Karpas-422 (cell line): ENCODE data around the gene TMEM179. TPM values are rescaled to one million over a fixed set of nuclear protein-coding genes. Genes with fewer than 3 reads are reported as not detected.

Experiments used
- DNase-seq: peaks from one replicate; pipeline ENCODE4 v3.0.0-alpha.2; 2015
- H2AFZ ChIP-seq: fragments of 200-600 bp; sonication (generic); 2 replicates; pipeline ENCODE4 v1.6.1; 2014; ENCODE audit warnings: antibody characterized with exemption, low read length, mixed read lengths
- H3K27ac ChIP-seq: fragments of 200-600 bp; sonication (generic); 2 replicates; pipeline ENCODE4 v1.5.1; 2014; ENCODE audit warnings: mild to moderate bottlenecking, low read length, moderate library complexity
- H3K27me3 ChIP-seq: fragments of 200-600 bp; sonication (generic); 2 replicates; pipeline ENCODE4 v1.6.1; 2014; ENCODE audit warnings: low read length, mixed read lengths
- H3K36me3 ChIP-seq: fragments of 200-600 bp; sonication (generic); 2 replicates; pipeline ENCODE4 v1.6.1; 2014; ENCODE audit warnings: low read length, mixed read lengths; ENCODE audit not compliant: insufficient read depth
- H3K4me1 ChIP-seq: fragments of 200-600 bp; sonication (generic); 2 replicates; pipeline ENCODE4 v1.6.1; 2014; ENCODE audit warnings: mild to moderate bottlenecking, low read length, mixed read lengths
- H3K4me2 ChIP-seq: fragments of 200-600 bp; sonication (generic); 2 replicates; pipeline ENCODE4 v1.6.1; 2014; ENCODE audit warnings: low read length, low read depth, mild to moderate bottlenecking; ENCODE audit not compliant: poor library complexity, severe bottlenecking
- H3K4me3 ChIP-seq: fragments of 200-600 bp; sonication (generic); 2 replicates; pipeline ENCODE4 v1.5.1; 2014; ENCODE audit warnings: mild to moderate bottlenecking, antibody characterized with exemption, low read length, mixed read lengths
- H3K79me2 ChIP-seq: fragments of 200-600 bp; sonication (generic); 2 replicates; pipeline ENCODE4 v1.6.1; 2014; ENCODE audit warnings: mild to moderate bottlenecking, low read length, mixed read lengths
- H3K9ac ChIP-seq: fragments of 200-600 bp; sonication (generic); 2 replicates; pipeline ENCODE4 v1.6.0; 2014; ENCODE audit warnings: low read length
- H3K9me2 ChIP-seq: fragments of 200-600 bp; sonication (generic), shearing (Covaris generic); replicated peaks from 2 replicates; pipeline ENCODE4 v1.6.0; 2014; ENCODE audit warnings: mild to moderate bottlenecking, low read length, moderate library complexity; ENCODE audit not compliant: insufficient read depth
- H3K9me3 ChIP-seq: fragments of 300-700, 200-600 bp; sonication (generic); 2 replicates; pipeline ENCODE4 v1.6.1; 2014; ENCODE audit warnings: low read length, mixed read lengths
- H4K20me1 ChIP-seq: fragments of 200-600 bp; sonication (generic); 2 replicates; pipeline ENCODE4 v1.6.1; 2014; ENCODE audit warnings: mild to moderate bottlenecking, antibody characterized with exemption, low read length, low read depth; ENCODE audit not compliant: insufficient read depth
- total RNA-seq: library from RNA; depleted of rRNA; stranded (reverse); fragments of >200 nt; shearing (Covaris generic); gene quantifications from 2 replicates; pipeline ENCODE4 v1.2.3, GENCODE V29; 2014; ENCODE audit warnings: low replicate concordance

The TMEM179 gene
- total RNA-seq, 1 experiment from 2014 or later = not detected

DNA sequence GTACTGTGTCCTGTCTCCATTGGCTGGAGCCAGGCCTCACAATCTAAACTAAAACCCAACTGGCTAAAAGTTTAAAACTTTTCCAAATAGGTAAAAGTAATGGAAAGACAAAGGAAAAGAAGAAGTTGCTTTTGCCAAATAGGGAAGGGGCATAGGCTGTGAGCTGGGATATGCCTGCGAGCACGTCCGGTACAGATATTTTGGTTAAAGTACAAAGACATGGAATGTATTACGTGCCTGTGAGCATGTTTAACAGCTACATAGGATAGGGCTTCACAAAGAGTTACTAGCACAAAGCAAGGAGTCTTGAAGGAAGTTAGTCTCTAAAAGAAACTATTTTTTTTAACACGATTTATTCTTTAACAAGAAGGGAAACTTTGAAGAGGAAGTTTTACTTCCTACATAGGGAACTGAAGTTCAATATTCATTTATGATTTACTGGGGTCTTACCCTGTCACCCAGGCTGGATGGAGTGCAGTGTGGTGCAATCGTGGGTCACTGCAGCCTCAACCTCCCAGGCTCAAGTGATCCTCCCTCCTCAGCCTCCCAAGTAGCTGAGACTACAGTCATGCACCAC is 43.0 kb upstream of the TMEM179 start:
- H2AFZ ChIP-seq = no peak overlapping the region
- no peak overlapping the region for H3K4me2 ChIP-seq
- H3K9me2 ChIP-seq = no peaks in the 10 kb centered on the region
- no peak for DNase-seq
- no peaks in the 10 kb centered on the region for H3K27me3 ChIP-seq
- no peaks in the 10 kb centered on the region for H4K20me1 ChIP-seq
- no peak overlapping the region for H3K9ac ChIP-seq
- no peaks in the 10 kb centered on the region for H3K36me3 ChIP-seq
- H3K4me1 ChIP-seq = peaks cover 5% of the 10 kb centered on the region
- H3K79me2 ChIP-seq = no peaks in the 10 kb centered on the region
- H3K9me3 ChIP-seq = peaks cover 6% of the 10 kb centered on the region
- no peak overlapping the region for H3K4me3 ChIP-seq
- H3K27ac ChIP-seq = no peak overlapping the region

DNA sequence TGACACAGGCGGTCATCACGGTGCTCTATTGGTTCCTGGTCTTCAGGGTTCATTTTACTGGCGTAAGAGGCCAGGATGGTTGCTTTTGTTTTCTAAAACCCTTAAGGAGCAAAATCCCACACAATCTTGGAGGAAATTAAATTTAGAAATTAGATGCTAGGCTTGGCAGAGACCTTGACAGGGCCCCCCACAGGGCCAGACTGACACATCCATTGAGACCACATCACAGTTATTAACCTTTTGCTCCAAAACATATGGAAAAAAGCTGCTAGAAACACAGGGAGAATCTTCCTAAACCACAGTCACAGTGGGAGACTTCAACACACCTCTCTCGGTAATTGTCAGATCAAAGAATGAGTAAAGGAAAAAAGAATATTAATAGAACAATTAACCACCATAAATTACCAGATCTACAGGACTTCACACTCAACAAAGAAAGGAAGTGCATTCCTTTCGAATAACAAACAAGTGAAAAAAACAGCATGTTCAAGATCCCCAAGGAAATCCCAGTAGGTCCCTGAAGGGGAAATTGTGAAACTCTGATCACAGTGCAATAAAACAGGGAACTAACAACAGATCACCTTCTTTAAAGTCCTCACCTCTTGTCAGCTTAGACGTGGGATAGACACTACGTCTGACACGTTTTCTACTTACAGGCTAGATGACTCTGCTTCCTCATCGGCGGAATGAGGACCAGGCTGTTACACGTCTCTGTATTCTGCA is 40.2 kb upstream of the TMEM179 start:
- no peaks in the 10 kb centered on the region for H3K36me3 ChIP-seq
- no peak overlapping the region for H3K4me2 ChIP-seq
- H4K20me1 ChIP-seq = peaks cover 5% of the 10 kb centered on the region; the same call in 1 of the 2 replicates
- no peaks in the 10 kb centered on the region for H3K9me3 ChIP-seq
- no peak overlapping the region for H3K4me3 ChIP-seq
- no peak overlapping the region for H3K27ac ChIP-seq
- DNase-seq = no peak
- no peaks in the 10 kb centered on the region for H3K27me3 ChIP-seq
- H2AFZ ChIP-seq = no peak overlapping the region
- H3K79me2 ChIP-seq = no peaks in the 10 kb centered on the region
- no peak overlapping the region for H3K9ac ChIP-seq
- peaks cover 3% of the 10 kb centered on the region; the same call in 1 of the 2 replicates for H3K4me1 ChIP-seq
- H3K9me2 ChIP-seq = no peaks in the 10 kb centered on the region

DNA sequence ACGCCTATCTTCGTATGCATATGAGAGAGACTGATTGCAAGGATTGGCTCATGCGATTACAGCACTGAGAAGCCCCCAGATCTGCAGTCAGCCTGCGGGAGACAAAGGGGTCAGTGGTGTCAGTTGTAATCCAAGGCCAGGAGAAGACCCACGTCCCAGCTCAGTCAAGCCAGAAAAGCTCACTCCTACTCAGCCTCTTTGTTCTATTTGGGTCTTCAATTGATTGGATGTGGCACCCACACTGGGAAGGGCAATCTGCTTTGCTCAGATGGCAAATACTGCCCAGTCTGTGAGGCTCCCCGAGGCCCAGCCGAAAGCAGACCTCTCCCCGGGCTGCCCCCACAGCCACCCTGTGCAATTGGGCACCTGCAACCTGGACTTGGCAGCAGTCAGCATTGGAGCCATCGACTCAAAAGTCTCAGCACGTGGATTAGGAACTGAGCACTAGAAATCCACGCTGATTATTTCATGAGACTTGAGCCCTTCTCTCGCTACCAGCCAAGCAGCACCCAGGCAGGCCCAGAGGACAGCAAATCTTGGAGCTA is 39.6 kb upstream of the TMEM179 start:
- no peak overlapping the region for H3K9ac ChIP-seq
- H4K20me1 ChIP-seq = peaks cover 11% of the 10 kb centered on the region
- no peak overlapping the region for H2AFZ ChIP-seq
- H3K79me2 ChIP-seq = no peaks in the 10 kb centered on the region
- no peaks in the 10 kb centered on the region for H3K9me2 ChIP-seq
- no peaks in the 10 kb centered on the region for H3K36me3 ChIP-seq
- H3K9me3 ChIP-seq = no peaks in the 10 kb centered on the region
- H3K27me3 ChIP-seq = no peaks in the 10 kb centered on the region
- peaks cover 3% of the 10 kb centered on the region; the same call in 1 of the 2 replicates for H3K4me1 ChIP-seq
- no peak for DNase-seq
- H3K4me2 ChIP-seq = no peak overlapping the region
- no peak overlapping the region for H3K4me3 ChIP-seq
- H3K27ac ChIP-seq = no peak overlapping the region

DNA sequence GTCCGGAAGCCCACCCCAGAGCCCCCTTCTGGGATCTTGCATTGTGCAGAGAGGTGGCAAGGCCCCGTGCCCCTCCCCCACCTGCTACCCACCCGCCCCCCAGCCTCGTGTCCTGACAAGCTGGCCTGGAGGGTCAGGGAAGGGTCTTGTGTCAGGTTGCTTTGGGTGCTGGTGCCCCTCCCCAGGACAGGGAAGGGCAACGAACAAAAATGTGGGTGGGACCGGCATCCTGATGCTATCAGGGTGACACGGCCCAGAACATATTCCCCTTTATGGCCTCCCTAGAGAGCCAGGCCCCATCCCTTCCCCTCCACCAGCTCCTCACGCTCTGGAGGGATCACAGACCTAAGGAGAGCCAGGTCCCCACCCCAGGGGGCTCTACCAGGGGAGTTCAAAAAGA is 38.7 kb upstream of the TMEM179 start:
- no peak overlapping the region for H2AFZ ChIP-seq
- no peaks in the 10 kb centered on the region for H3K36me3 ChIP-seq
- H4K20me1 ChIP-seq = peaks cover 14% of the 10 kb centered on the region
- H3K27ac ChIP-seq = no peak overlapping the region
- H3K4me2 ChIP-seq = no peak overlapping the region
- no peaks in the 10 kb centered on the region for H3K9me3 ChIP-seq
- no peak overlapping the region for H3K9ac ChIP-seq
- H3K4me3 ChIP-seq = no peak overlapping the region
- H3K79me2 ChIP-seq = no peaks in the 10 kb centered on the region
- no peaks in the 10 kb centered on the region for H3K27me3 ChIP-seq
- no peak for DNase-seq
- H3K4me1 ChIP-seq = peaks cover 3% of the 10 kb centered on the region; the same call in 1 of the 2 replicates
- H3K9me2 ChIP-seq = no peaks in the 10 kb centered on the region

DNA sequence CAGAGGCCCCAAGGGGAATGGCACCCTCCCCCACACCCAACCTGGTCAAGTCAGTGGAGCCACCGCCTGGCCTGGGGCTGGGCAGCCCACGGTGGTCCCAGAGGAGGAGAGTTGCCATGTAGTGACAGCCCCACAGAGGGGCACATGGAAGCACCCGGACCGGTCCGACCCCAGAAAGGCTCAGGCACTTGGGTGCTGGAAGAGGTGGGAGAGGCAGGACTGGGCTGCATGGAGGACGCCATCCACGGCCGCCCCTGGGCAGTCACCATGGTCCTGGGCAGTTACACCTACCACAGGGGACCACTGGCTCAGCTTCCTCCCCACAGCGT is 37.9 kb upstream of the TMEM179 start:
- Histone ChIP-seq H3K4me1 (peaks cover 3% of the 10 kb centered on the region; the same call in 1 of the 2 replicates), H3K9me3 (no peaks in the 10 kb centered on the region), H3K27ac (no peak overlapping the region), H2AFZ (no peak overlapping the region), H3K36me3 (no peaks in the 10 kb centered on the region), H3K79me2 (no peaks in the 10 kb centered on the region), H3K9ac (no peak overlapping the region), H3K4me2 (no peak overlapping the region), H3K4me3 (no peak overlapping the region), H3K27me3 (no peaks in the 10 kb centered on the region), H3K9me2 (no peaks in the 10 kb centered on the region), H4K20me1 (peaks cover 15% of the 10 kb centered on the region)
- DNase-seq = no peak

DNA sequence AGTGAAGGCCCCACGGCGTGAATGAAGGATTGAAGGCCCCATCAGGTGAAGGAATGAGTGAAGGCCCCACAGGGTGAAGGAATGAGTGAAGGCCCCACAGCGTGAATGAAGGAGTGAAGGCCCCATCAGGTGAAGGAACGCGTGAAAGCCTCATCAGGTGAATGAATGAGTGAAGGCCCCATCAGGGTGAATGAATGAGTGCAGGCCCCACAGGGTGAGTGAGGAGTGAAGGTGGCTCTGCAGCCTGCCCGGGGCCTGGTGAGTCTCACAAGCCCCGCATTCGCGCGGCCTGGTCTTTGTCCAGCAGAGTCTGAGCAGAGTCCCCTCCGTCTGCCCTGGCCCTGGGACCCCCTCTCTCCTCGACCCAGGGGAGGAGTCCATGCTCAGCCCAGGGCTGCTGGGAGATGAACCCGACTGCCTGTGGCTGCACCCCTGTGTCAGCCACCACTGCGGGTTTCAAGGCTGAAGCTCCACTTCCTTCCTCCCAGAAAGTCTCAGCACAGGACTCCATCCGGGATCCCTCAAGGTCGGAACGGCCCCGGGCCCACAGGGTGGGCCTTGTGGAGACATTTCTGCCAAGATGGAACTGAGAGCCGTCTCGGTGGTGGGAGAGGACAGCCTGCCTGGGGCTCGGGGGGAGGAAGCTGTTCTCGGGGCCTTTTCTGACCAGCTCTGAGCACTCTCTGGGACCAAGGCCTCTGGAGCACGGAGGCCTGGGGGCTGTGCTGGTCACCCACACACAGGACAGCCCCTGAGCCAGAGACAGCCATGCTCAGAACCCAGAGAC is 37.4 kb upstream of the TMEM179 start:
- Histone ChIP-seq H3K4me1 (peaks cover 3% of the 10 kb centered on the region; the same call in 1 of the 2 replicates), H3K27me3 (no peaks in the 10 kb centered on the region), H3K9ac (no peak overlapping the region), H3K9me2 (no peaks in the 10 kb centered on the region), H2AFZ (no peak overlapping the region), H3K36me3 (no peaks in the 10 kb centered on the region), H3K4me3 (no peak overlapping the region), H3K27ac (no peak overlapping the region), H4K20me1 (peaks cover 18% of the 10 kb centered on the region), H3K4me2 (no peak overlapping the region), H3K79me2 (no peaks in the 10 kb centered on the region), H3K9me3 (no peaks in the 10 kb centered on the region)
- no peak for DNase-seq

DNA sequence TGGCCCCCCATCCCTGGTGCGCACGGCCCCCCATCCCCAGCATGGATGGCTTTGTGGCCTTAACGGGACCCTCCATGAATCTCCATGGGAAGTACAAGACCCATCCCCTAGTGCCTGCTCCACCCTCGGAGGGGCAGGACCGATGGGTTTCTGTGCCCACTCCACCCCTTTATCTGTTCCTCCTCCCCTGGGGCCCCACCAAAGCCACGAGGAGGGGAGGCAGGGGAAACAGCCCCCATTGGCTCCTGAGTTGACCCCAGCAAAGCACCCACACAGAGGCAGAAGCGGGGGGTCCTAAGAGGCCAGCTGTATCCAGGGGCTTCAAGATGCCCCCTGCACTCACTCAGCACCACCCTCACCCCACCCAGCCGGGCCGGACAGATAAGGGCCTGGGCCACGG is 36.1 kb upstream of the TMEM179 start:
- Histone ChIP-seq H3K9me3 (no peaks in the 10 kb centered on the region), H4K20me1 (peaks cover 18% of the 10 kb centered on the region), H3K27me3 (no peaks in the 10 kb centered on the region), H3K27ac (no peak overlapping the region), H3K9ac (no peak overlapping the region), H2AFZ (no peak overlapping the region), H3K9me2 (no peaks in the 10 kb centered on the region), H3K79me2 (no peaks in the 10 kb centered on the region), H3K4me3 (no peak overlapping the region), H3K36me3 (no peaks in the 10 kb centered on the region), H3K4me1 (peaks cover 3% of the 10 kb centered on the region; the same call in 1 of the 2 replicates), H3K4me2 (no peak overlapping the region)
- no peak for DNase-seq
